ENCODE measurements around the gene SARM1.
A peak's percentile ranks its signal among the peaks of the same experiment; 100 is the strongest.
"Not testable (repeated sequence)": the region's sequence is repeated elsewhere in the genome, so short reads cannot be mapped to it uniquely, and the experiment has no call there.

The SARM1 gene

GRCh38 chr17:28406473-28406814 is 35.0 kb downstream of the SARM1 start:
- H3K27ac ChIP-seq, result peak overlapping the region in 2 of 21 experiments; percentile 53 to 56

GRCh38 chr17:28407130-28407973 is 35.9 kb downstream of the SARM1 start:
- Histone ChIP-seq H3K27ac (no peak overlapping the region), H3K4me3 (no peak overlapping the region)

More at GRCh38 chr17:28406473-28406814, 35.0 kb downstream of the SARM1 start:
- peak overlapping the region; percentile 51 to 72 (median 60) for H3K4me3 ChIP-seq

- Histone ChIP-seq H3K4me3 (no peak overlapping the region), H3K27ac (no peak overlapping the region)
These were observed 36.4 kb downstream of the SARM1 start for GRCh38 chr17:28407974-28408306.

- no peak overlapping the region for H3K27ac ChIP-seq
- H3K4me3 ChIP-seq, result no peak overlapping the region
These were observed 40.6 kb downstream of the SARM1 start for GRCh38 chr17:28412099-28412498.

- no peak overlapping the region for H3K4me3 ChIP-seq
- no peak overlapping the region for H3K27ac ChIP-seq
These were observed 42.3 kb downstream of the SARM1 start for GRCh38 chr17:28413804-28414203.

GRCh38 chr17:28415886-28416285 is 44.4 kb downstream of the SARM1 start:
- no peak overlapping the region for H3K27ac ChIP-seq
- H3K4me3 ChIP-seq, result no peak overlapping the region

- Histone ChIP-seq H3K4me3 (no peak overlapping the region), H3K27ac (no peak overlapping the region)
These were observed 45.3 kb downstream of the SARM1 start for GRCh38 chr17:28416703-28417311.

- Histone ChIP-seq H3K27ac (no peak overlapping the region), H3K4me3 (no peak overlapping the region)
These were observed 50.4 kb downstream of the SARM1 start for GRCh38 chr17:28421787-28422305.

- Histone ChIP-seq H3K27ac (no peak overlapping the region), H3K4me3 (no peak overlapping the region)
These were observed 53.7 kb downstream of the SARM1 start for GRCh38 chr17:28425206-28425605.

GRCh38 chr17:28426081-28426519 is 54.6 kb downstream of the SARM1 start:
- Histone ChIP-seq H3K27ac (no peak overlapping the region), H3K4me3 (no peak overlapping the region)

GRCh38 chr17:28427371-28427770 is 55.9 kb downstream of the SARM1 start:
- no peak overlapping the region for H3K4me3 ChIP-seq

GRCh38 chr17:28427982-28428381 is 56.5 kb downstream of the SARM1 start:
- H3K27ac ChIP-seq, H3K4me3 ChIP-seq: not testable (repeated sequence)

More at GRCh38 chr17:28427371-28427770, 55.9 kb downstream of the SARM1 start:
- H3K27ac ChIP-seq, result no peak overlapping the region

GRCh38 chr17:28433721-28434120 is 62.2 kb downstream of the SARM1 start:
- H3K27ac ChIP-seq, result no peak overlapping the region
- H3K4me3 ChIP-seq, result no peak overlapping the region

GRCh38 chr17:28434326-28434725 is 62.8 kb downstream of the SARM1 start:
- not testable (repeated sequence) for H3K4me3 ChIP-seq, H3K27ac ChIP-seq

GRCh38 chr17:28443901-28444638 is 72.6 kb downstream of the SARM1 start:
- no peak overlapping the region for H3K27ac ChIP-seq
- no peak overlapping the region for H3K4me3 ChIP-seq

GRCh38 chr17:28446716-28447395 is 75.4 kb downstream of the SARM1 start:
- Histone ChIP-seq H3K27ac (no peak overlapping the region), H3K4me3 (no peak overlapping the region)

- Histone ChIP-seq H3K4me3 (no peak overlapping the region), H3K27ac (no peak overlapping the region)
These were observed 75.9 kb downstream of the SARM1 start for GRCh38 chr17:28447396-28447760.

- H3K4me3 ChIP-seq, result no peak overlapping the region
These were observed 78.4 kb downstream of the SARM1 start for GRCh38 chr17:28449859-28450258.

More at GRCh38 chr17:28449859-28450258, 78.4 kb downstream of the SARM1 start:
- H3K27ac ChIP-seq, result no peak overlapping the region

All from skin epidermis (tissue), 12 donors.